ENCODE measurements around the gene PPP1R12B.

Gene PPP1R12B

DNA sequence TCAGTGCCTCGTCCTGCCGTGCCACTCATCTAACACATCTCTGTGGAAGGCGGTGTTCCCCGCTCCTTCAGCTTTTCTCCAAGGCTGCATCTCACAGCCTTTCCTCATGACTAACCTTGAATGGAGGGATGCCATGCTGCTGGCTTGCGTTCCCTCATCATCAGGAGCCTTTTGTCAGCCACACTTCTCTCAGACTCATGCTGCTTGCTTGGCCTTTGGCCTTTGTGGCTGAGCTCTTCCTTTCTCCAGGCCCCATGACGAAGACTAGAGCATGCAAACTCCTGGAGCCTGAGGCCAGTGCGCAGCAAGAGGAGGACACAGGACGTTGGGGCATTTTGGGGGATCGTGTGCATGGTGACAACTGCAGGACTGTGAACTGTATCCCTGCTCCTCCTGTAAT, 291.0 kb downstream of the PPP1R12B start:
- DNase-seq, result no peak

DNA sequence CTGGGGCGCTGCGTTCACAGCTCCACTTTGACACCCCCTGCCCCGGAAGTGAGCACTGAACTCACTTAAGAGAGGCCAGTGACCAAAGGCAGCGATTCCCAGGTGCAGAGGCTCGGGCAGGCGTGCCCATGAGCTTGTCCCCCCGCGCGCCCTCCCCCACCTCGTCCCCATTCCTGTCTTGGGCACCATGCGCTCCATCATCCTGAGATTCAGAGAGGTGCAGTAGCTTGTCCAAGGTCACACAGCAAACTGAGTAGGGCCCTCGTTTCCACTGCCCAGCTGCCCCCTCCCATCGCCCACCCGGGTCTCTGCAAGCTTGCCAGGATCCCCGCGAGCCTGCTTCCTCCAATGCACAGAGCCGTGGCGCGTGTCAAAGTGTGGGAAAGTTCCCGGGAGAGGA, 293.7 kb downstream of the PPP1R12B start:
- no peak for DNase-seq
